GM21360 (cell line): ENCODE results near the gene ETNK2.

Experiments
- ATAC-seq: cut with Tn5 transposase; IDR thresholded peaks from one replicate; pipeline ENCODE4 v1.9.1; 2021; ENCODE audit warnings: mild to moderate bottlenecking, moderate library complexity; ENCODE audit not compliant: unreplicated experiment

ETNK2 gene, protein sequence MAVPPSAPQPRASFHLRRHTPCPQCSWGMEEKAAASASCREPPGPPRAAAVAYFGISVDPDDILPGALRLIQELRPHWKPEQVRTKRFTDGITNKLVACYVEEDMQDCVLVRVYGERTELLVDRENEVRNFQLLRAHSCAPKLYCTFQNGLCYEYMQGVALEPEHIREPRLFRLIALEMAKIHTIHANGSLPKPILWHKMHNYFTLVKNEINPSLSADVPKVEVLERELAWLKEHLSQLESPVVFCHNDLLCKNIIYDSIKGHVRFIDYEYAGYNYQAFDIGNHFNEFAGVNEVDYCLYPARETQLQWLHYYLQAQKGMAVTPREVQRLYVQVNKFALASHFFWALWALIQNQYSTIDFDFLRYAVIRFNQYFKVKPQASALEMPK

DNA sequence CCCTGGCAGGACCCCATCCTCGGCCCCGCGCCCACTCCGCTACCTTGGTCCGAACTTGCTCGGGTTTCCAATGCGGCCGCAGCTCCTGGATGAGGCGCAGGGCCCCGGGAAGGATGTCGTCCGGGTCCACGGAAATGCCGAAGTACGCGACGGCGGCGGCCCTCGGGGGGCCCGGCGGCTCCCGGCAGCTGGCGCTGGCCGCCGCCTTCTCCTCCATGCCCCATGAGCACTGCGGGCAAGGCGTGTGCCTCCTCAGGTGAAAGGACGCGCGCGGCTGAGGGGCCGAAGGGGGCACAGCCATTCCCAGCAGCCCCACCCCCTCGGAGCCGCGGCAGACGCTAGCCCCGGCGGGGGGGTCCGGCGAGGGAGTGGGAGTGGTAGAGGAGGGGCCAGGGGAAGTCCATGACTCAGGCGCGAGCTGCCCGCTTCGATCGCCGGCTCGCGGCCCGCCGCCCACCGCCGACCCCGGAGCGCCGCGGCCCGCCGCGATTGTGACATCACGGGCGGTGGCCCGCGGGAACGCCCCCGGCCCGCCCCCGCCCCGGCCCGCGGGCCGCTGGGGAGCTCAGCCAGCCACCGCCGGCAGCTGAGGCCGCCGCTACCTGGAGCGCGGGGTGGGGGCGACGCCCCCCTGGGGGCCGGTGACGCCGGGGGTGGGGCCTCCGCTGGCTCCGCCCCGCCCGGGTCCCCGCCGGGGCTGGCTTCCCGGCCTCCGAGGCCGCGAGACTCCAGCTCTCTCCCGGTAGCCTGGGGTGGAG lies at the start of gene ETNK2:
Gene ETNK2 (minus strand): TSS at position 493 of the 758 bp plus-strand sequence. CDS start 192 bp downstream, at position 301.
- no peak for ATAC-seq

DNA sequence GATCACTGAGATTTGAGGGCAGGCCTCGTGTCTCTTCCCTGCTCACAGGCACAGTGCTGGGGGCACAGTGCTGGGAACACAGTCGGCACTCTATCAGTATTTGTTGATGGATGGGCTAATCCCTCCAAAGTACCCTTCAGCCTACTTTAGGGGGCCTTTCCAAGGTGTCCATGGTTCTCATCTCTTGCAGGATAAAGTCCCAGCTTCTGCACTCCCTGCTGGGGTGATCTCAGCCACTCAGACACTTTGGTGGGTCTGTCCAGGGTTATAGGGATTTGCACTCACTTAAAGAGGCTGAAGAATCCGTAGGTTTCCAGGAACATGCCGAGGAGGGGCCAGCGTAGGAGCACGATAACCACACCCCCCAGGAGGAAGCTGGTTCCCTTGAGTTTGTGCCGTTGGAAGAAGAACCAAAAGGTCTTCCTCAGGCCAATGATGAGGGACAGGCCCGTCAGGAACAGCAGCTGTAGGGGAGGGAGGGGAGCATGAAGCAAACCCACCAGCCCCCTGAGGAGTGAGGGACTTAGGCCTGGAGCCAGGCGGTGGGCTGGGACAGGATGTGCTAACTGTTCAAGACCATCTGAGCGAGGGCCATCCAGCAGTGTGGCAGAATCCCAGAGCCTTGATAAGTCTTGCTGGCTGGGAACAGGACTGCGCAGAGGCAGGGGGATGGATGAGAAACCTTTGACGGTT lies 49.6 kb upstream of the ETNK2 start:
- no peak for ATAC-seq

DNA sequence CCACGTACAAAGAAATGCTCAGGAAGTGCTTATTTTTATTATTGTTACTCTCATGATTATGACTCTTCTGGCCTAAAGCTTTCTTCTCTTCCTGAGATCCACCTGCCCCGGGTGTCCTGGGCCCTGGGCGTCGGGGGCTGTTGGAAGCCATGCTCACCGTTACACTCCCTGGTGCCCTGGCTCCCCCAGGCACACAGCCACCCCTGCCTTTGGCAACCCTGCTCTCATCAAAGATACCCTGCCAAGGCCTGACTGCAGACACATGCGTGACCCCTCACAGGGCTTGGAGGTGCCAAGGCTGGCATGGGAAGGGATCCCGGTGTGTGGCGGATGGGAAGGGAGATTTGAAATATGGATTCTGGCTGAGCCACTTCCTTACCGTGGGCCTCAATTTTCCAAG lies 47.7 kb upstream of the ETNK2 start:
- no peak for ATAC-seq

DNA sequence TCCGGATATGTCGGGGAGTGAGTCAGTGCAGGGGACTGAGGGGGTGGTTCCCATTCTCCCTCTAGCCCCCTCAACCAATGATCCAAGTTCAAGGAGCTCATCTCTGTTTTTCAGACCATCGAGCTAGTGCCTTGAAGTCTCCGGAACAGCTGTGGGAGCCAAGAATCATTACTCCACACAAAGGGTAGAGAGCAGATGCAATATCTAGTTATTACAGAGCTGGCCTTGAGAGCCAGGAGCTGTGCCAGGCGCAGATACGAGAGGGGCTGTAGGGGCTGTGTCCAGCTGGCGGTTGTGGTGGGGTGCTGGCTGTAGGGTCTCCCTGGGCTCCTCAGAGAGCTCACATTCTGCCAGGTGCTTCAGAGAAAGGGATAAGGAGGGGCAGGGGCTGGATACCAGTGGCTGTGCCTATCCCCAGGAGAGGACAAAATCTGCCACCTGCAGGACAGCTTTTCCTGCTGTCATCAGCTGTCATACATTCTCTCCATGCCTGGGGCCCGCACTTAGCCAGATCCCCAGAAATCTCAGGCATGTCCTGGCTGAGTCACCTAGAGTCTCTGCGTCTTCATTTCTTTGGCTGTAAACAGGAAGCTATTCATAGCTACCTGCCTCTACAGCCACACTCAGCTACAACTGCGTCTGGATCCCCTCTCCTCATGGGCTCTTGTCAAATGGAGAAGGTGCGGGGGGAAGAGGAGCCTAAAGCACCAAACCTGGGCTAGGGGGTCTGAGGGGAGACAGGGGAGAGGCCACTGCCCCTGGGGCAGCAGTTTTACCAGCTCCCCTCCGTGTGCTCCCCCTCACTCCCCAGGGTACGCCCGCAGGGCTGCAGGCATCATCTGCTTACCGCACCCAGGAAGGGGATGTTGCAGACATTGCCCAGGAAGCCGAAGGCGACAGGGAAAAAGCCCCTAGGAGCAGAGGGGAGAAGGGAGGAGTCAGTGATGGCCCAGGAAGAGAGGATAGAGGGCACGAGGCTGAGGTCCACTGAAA lies 46.8 kb upstream of the ETNK2 start:
- ATAC-seq, result no peak

DNA sequence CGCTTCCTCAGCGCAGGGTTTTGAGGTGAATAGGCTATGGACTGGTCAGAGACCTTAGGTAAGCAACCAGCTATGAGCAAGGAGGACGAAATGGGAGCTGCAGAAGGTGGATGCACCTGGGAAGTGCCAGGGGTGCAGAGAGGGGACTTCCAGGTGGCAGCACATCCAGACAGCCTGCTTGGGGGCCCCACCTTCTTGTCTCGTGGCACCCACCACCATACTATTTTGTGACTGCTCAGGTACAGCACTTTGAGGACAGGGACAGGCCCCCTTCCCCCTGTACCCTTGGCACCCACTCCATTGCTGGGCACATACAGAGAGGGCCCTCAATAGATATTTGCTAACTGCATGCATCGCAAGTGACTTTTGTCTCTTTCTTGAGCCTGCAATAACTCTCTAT lies 45.2 kb upstream of the ETNK2 start:
- no peak for ATAC-seq

DNA sequence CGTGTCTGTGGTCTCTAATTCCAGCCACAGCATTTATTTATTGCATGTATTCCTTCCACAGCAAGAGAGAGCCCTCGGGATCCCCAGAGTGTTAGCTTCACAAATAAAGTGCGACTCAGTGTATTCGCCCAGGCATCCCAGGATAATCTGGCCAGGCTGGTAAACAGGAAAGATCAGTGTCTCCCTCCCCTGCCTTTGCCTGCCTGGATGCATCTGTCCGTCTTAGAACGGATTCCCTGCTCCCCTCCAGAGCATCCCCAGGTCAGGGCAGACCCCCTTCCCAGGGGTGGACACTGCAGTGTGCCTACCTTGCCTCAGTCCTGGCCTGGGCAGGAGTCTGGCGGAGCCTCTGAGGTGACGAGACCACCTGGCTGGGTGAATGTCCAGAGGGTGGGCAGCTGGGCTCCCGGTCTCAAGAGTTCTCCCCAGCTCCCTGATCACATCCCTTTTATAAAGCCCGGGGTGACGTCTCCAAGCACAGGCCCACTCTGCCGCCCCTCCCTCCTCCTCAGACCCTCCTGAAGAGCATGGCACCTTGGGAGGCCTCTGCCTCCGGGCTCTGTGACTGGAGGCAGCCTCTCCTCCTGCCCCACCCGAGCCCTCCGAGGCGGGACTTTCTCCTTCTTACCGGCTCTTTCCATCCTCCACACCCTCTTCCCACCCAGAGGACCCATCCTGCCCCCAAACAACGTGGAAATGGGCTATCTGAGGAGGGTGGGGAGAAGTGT lies 44.4 kb upstream of the ETNK2 start, which contains the start of gene KISS1:
Gene KISS1 (minus strand): TSS at position 424 of the 728 bp plus-strand sequence. CDS start 3,615 bp downstream, outside the sequence.
- ATAC-seq, result no peak

DNA sequence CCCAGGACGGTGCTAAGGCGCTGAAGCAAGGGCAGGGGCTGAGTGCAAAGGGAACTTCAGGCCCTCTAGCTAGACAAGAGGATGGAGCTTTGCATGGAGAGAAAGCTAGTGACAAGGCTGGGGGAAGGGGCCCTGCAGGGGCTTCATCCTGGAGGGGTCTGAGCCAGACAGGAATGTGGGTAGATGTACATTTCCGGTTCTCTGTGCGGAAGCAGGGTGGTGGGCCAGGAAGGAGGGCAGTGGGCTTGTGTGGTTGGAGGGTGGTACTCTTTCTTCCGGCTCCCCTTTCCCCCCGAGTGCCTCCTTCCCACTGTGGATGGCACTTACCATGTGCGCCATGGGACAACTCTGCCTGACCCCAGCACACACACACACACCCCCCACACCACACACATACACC lies 42.9 kb upstream of the ETNK2 start:
- no peak for ATAC-seq

DNA sequence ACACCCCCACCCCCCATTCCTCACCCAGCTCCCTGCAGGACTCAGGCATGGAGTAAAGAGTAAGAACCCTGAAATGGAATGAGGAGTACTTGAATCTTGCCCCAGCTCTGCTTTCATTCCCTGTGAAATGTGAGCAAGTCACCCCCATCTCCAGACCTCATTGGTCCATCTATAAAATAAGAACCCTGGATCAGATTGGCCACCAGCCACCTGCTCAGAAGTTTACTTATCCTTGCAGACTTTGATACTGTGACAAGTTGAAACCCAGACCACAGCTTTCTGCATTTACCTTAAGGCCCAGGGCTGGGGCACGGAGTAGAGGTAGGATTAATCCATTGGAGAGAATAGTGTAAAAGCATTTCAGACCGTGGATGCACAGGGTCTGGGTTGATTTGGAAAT lies 42.2 kb upstream of the ETNK2 start:
- no peak for ATAC-seq

DNA sequence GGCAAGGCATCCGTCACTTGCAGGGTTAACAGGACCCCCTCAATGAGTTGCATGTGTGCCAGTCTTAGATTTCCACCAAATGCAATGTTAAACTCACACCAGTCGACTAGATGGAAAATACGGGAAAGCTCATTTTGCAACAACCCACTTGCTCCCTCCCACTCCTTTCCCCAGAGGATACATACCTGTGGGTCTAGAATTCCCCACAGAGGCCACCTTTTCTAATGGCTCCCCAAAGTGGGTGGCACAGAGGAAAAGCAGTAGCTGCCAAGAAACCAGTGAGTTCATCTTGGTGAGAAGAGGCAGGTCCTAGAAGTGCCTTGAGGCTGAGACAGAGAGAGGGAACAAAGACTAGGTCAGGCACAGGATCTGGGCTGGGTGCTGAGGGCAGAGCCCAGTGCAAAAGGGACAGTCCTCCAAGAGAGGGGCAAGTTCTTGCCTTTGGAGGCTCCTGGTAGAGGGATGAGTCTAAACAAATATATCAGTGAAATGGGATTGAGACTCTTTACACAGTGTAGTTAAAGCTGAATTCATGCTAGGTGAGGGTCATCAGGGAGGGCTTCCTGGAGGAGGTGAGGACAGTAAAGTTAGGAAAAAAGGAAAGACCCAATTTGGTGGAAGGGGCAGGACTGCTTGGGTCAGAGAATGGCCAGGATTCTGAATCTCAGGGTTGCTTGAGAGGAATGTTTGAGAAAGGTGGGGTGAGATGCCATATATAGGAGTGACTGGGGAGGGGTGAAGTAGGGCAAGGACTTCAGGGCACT lies 40.9 kb upstream of the ETNK2 start:
- ATAC-seq, result no peak

DNA sequence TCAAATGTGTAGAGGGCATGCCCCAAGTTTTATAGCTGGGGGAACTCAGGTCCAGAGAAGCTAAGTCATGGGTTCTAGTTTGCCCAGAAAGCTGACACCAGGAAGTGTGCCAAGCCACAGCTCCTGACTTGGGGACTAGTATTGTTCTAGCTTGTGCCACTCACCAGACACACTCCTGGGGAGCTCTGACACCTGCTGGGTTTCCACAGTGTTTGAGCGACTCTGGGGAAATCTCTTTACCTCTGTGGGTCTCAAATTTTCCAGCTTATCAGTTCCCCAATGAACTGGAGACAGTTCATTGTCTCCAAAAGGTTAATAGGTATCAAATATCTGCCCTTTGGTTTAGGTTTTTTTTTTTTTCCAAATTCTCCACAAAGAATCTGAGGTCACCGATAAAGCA lies 40.2 kb upstream of the ETNK2 start:
- no peak for ATAC-seq

DNA sequence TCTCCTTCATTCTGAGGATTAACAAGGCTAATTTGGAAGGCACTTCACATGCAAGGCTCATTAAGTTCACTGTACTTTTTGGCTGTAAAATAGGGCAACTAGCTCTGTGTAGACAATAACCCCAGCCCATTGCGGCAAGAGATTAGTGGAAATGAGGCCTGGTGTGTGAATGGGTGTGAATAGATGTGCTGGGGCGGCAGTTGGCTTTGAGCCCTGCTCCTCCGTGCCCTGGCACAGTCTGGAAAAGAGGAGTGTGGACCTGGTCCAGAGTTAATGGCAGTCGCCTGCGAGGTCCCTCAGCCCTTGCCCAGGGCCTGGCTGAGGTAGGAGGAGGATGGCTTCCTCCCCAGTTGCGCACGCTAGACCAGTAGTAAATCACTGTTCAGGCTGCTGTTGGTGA lies 39.6 kb upstream of the ETNK2 start:
- ATAC-seq, result no peak

DNA sequence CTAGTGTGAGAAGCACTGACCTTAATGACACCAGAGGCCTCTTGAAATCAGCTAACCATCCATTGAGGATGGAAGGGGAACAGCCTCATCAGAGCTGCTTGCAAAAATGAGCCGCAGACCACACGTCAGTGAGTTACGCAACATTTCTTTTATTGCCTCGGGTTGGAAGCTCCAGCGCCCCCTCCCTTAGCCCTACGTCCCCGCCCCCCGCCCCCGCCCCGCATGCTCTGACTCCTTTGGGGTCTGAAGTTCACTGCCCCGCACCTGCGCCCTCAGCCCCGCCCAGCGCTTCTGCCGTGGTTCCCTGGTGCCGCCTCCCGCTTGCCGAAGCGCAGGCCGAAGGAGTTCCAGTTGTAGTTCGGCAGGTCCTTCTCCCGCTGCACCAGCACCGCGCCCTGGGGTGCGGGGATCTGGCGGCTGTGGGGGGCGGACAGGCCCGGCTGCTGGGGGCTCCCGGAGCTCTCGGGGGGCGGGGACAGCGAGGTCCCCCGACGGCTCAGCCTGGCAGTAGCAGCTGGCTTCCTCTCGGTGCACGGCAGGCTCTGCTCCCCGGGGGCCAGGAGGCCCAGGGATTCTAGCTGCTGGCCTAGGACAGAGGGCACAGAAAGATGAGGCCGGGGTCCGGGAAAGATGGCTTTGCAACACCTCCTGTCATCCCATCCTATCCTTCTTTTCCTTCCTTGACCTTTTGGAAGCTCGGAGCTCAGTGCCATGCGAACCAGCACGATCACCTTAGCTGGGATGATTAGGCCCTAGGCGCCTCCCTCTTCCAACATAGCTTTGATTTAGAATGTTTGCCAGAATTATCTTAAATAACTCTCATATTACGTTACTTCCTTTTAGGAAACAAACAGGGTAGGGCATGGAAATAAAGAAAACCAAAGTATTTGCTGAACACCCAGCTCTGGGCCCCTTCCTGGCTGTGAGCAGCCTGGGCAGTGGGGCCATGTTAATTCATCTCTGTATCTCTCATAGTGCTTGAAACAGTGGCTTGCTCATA lies 38.7 kb upstream of the ETNK2 start:
- no peak for ATAC-seq

DNA sequence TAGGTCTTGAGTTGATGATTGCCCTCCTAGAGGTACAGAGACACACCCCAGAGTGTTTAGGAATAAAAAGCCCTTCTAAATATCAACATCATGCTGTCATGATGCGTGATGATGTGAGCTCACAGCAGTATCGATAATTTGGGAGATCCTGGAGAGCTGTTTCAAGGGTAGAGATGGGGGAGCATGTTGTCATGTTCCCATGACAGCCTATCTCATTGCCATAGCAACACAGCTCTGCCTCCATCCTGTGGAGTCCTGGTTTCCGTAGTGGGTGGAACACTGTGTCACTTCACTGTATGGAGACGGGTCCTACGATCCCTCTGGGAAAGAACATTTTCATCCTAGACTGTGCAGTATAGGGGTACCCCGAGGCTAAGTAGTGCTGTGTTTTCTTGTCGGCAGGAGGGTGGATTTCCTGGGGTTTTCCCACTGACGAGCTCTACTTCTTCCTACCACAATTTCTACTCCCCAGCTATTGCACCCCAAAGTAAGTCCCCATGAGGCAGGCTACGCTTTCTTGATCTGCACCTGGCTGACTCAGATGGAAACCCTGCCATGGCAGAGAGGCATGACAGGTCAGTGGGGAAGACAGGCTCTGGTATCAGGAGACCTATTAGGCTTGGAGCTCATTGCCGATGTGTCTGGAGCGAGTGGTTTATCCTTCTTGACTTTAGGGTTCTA lies 37.3 kb upstream of the ETNK2 start:
- no peak for ATAC-seq

DNA sequence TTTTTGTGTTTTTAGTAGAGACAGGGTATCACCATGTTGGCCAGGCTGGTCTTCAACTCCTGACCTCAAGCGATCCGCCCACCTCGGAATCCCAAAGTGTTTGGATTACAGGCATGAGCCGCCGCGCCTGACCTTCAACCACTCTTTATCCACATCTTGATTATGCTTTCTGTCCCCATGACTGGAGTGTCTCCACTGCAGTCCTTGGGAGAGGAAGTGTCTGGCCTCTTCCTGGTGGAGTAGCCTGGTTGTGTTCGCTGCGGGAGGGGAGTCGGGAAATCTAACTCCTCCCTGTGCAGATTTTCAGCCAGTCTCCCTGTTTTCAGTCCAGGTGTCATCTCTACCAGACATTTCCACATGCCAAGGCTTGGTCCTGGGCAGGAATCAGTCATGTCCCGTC lies 34.8 kb upstream of the ETNK2 start:
- ATAC-seq, result no peak

DNA sequence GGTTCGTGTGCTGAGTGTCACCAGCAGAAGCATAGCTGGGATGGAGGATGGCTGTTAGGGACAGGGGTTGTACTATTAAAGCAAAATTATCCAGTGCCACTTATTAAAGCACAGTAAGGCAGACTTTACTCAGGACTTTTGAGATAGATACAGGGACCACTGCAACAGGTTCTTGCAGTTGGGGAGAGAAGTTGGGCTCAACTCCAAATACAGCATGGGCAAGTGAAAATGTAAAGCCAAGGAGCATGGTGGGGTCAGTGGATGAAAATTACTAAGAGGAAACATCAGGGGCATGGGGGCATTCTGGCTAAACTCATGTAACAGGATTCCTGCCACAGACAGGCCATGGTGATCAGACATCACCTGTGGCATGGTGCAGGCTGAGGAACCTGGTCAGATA lies 29.3 kb upstream of the ETNK2 start:
- ATAC-seq, result no peak

DNA sequence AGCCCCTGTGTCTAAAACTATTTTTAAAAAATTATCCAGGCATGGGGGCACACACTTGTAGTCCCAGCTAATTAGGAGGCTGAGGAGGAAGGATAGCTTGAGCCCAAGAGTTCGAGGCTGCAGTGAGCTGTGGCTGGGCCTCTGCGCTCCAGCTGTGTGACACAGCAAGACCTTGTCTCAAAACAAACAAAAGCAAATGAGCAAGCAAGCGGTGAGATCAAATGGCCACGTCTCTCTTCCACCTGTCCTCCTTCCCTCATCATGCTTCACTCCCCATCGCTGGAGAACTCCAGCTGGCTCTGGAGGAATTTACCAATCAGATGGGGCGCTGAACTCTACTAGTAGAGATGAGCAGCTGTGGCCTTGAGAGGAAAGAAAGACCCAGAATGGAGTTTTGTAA lies 28.3 kb upstream of the ETNK2 start:
- ATAC-seq, result no peak
